ENCODE results near the gene LBX1.

Gene LBX1

DNA sequence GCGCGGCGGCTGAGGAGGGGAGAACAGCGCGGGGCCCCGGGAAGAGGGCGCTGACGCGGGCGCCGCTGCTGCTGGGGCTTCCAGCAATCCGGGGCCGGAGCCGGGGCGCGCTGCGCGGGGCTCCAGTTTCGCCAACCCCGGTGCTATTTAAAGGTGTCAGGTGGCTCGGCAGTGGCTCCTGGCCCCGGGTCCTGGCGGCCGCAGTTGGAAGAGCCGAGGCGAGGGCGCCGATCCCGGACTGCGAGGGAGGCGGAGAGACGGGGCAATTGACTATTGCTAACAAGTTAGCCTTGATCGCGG lies 347 bp downstream of the LBX1 start:
- DNase-seq (ENCODE audit: insufficient read length, low spot score) (no peak), FAIRE-seq (no peak)
- TF ChIP-seq, protein P1, sequence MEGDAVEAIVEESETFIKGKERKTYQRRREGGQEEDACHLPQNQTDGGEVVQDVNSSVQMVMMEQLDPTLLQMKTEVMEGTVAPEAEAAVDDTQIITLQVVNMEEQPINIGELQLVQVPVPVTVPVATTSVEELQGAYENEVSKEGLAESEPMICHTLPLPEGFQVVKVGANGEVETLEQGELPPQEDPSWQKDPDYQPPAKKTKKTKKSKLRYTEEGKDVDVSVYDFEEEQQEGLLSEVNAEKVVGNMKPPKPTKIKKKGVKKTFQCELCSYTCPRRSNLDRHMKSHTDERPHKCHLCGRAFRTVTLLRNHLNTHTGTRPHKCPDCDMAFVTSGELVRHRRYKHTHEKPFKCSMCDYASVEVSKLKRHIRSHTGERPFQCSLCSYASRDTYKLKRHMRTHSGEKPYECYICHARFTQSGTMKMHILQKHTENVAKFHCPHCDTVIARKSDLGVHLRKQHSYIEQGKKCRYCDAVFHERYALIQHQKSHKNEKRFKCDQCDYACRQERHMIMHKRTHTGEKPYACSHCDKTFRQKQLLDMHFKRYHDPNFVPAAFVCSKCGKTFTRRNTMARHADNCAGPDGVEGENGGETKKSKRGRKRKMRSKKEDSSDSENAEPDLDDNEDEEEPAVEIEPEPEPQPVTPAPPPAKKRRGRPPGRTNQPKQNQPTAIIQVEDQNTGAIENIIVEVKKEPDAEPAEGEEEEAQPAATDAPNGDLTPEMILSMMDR (IDR thresholded peaks at IDR 0.05; ENCODE audit: insufficient read depth, missing control alignments): no peak

- DNase-seq (ENCODE audit: insufficient read length, low spot score) (no peak), FAIRE-seq (no peak)
- TF ChIP-seq, protein P1 (IDR thresholded peaks at IDR 0.05; ENCODE audit: insufficient read depth, missing control alignments): no peak
Measured at GRCh38 chr10:101228153-101228965, 904 bp downstream of the LBX1 start.

DNA sequence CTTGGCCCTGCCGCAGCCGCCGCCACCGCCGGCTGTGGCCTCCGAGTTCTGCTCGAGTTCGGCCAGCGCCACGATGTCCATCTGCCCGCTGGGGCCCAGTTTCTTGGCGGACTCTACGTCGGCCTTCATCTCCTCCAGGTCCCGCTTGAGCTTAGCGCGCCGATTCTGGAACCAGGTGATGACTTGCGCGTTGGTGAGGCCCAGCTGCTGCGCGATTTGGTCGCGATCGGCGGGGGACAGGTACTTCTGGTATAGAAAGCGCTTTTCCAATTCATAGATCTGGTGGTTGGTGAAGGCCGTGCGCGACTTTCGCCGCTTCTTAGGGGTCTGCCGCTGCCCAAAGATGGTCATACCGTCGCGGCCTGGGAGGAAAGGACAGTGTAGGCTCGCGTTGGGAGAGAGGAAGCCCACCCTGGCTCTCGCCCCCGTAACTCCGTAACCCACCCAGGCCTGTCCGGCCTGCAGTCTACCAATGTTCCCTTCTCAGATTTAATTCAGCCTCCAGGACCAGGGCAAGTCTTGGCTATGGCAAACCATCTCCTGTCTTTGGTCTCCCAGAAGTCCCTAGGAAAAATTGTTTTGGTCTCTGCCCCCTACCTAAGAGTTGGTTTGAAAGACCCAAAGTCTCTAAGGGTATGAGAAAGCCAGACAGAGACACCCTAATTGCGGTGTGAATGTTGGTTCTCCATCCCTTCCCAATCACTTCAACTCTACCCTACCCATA lies 1.7 kb downstream of the LBX1 start:
- no peak for DNase-seq (ENCODE audit: insufficient read length, low spot score)
- no peak for FAIRE-seq
- TF ChIP-seq, protein P1 (IDR thresholded peaks at IDR 0.05; ENCODE audit: insufficient read depth, missing control alignments): no peak

DNA sequence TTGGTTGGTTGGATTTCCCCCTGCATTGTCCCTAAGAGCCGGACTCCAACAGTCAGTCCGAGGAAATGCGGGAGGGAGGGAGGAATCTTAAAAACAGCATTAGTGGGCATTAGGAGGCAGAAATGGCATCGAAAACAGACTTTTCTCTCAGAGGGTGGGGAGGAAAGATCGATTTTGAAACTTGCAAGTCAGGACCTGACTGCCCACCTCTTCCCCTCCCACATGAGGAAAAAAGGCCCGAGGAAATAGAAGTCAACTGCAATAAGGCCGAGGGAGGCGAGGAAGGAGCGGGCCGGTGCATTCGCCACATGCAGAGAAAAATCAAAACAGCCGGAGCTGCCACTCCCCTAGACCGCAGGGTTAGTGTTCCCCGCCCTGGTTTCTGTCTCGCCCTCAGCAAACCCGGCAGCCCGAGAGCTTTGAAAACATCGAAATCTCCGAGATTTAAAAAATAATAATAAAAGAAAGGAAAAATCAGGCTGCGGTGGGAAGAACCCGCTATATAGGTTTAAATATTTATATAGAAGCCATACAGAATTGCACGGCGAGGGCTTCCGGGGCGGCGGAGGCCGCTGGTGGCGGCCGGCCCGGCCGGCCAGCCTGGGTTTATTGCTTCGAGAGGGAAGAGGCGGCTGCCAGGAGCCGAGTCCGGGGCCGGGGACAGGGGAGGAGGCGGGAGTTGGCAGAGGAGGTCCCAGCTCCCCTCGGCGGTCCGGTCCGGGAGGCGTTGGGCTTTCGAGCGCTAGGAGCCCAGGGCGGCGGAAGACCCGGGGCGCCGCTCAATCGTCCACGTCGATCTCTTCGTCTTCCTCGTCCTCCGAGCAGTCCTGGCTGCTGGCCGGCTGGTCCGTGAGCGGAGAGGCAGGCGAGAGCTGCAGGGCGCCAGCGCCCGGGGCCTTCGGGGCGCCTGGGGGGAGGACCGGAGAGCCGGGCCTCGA lies 2.5 kb downstream of the LBX1 start:
- TF ChIP-seq, protein P1 (IDR thresholded peaks at IDR 0.05; ENCODE audit: insufficient read depth, missing control alignments): no peak
- no peak for DNase-seq (ENCODE audit: insufficient read length, low spot score)
- no peak for FAIRE-seq

- no peak for FAIRE-seq
- DNase-seq (ENCODE audit: insufficient read length, low spot score): no peak
- TF ChIP-seq, protein P1 (IDR thresholded peaks at IDR 0.05; ENCODE audit: insufficient read depth, missing control alignments): no peak
Measured at GRCh38 chr10:101225846-101226421, 3.3 kb downstream of the LBX1 start.

- DNase-seq (ENCODE audit: insufficient read length, low spot score) (no peak), FAIRE-seq (no peak)
- TF ChIP-seq, protein P1 (IDR thresholded peaks at IDR 0.05; ENCODE audit: insufficient read depth, missing control alignments): no peak
Measured at GRCh38 chr10:101224910-101225823, 4.1 kb downstream of the LBX1 start.
